HepG2 (cell line): ENCODE results near the gene CD4. TPM values are rescaled to one million over a fixed set of nuclear protein-coding genes. Genes with fewer than 3 reads are reported as not detected.

Experiments used
- ATAC-seq: fragments of 200-7000 bp; cut with Tn5 transposase; 3 replicates; pipeline ENCODE4 v1.9.1; 2020; ENCODE audit warnings: mild to moderate bottlenecking, moderate library complexity
- BruUV-seq: library from RNA; stranded (reverse); fragments of 400-500 nt; replicated peaks from 2 replicates; lab custom pipeline; 2021; lab: Mats Ljungman, UMichigan
- CTCF ChIA-PET: fragments of 300-600 bp; formaldehyde crosslinking; extraction: SDS; loops from one replicate; lab custom pipeline; 2021; ENCODE audit warnings: low total read pairs, inconsistent platforms, low intra/inter-chr PET ratio; lab: Yijun Ruan, JAX
- POLR2A ChIA-PET: fragments of 350-600 bp; sonication (Branson Sonifier 250); formaldehyde crosslinking; loops from one replicate; lab custom pipeline; 2020; ENCODE audit warnings: antibody characterized with exemption, inconsistent platforms; lab: Yijun Ruan, JAX
- DNase-seq: peaks from one replicate; pipeline ENCODE4 v3.0.0-alpha.2; 2015; ENCODE audit warnings: low spot score
- FAIRE-seq: peaks from 3 replicates; lab custom pipeline; 2011; peaks lifted over from hg19 to GRCh38; lab: Jason Lieb, UNC
- H2AFZ ChIP-seq: one replicate; pipeline ENCODE4 v1.6.1; 2011; ENCODE audit warnings: low read length, inconsistent platforms
- H3K27ac ChIP-seq: fragments of 300-600 bp; 3 replicates; pipeline ENCODE4 v1.8.0; 2011; ENCODE audit warnings: mixed run types, mild to moderate bottlenecking, mixed read lengths, low read length, inconsistent platforms; ENCODE audit not compliant: insufficient read depth; ENCODE audit errors: extremely low read length
- H3K27me3 ChIP-seq, 2 experiments: fragments of 200-600 bp in 1 of 2; 2 replicates in 1 of 2; 3 replicates in 1 of 2; pipeline versions ENCODE4 v1.6.0 to v1.8.0; 2011; ENCODE audit warnings: low read length in 2 of 2, mild to moderate bottlenecking in 2 of 2, moderate library complexity in 2 of 2, inconsistent platforms in 1 of 2; ENCODE audit not compliant: insufficient read depth in 2 of 2, control insufficient read depth in 1 of 2
- H3K36me3 ChIP-seq, 2 experiments: fragments of 200-600 bp in 1 of 2; replicated peaks in 1 of 2; 2 replicates in 1 of 2; 3 replicates in 1 of 2; pipeline versions ENCODE4 v1.5.1 to v1.8.0; 2011; ENCODE audit warnings: low read length in 2 of 2, inconsistent platforms in 1 of 2; ENCODE audit not compliant: insufficient read depth in 2 of 2, control insufficient read depth in 1 of 2
- H3K4me1 ChIP-seq: 2 replicates; pipeline ENCODE4 v1.5.1; 2012; ENCODE audit warnings: low read length, inconsistent platforms; ENCODE audit not compliant: insufficient read depth
- H3K4me2 ChIP-seq: 2 replicates; pipeline ENCODE4 v1.6.0; 2011; ENCODE audit warnings: low read depth, low read length, inconsistent platforms
- H3K4me3 ChIP-seq, 3 experiments: fragments of 200-600 bp in 1 of 3; sonication (generic), shearing (Covaris generic) in 1 of 3; replicated peaks in 1 of 3; 2 replicates each; pipeline ENCODE4 v1.5.1; 2011 to 2016; ENCODE audit warnings: low read length in 3 of 3, inconsistent platforms in 2 of 3, low read depth in 2 of 3, mild to moderate bottlenecking in 2 of 3, control low read depth in 1 of 3, mixed read lengths in 1 of 3; ENCODE audit not compliant: insufficient read depth in 1 of 3
- H3K79me2 ChIP-seq: one replicate; pipeline ENCODE4 v1.6.1; 2011; ENCODE audit warnings: low read length, inconsistent platforms; ENCODE audit not compliant: insufficient read depth
- H3K9ac ChIP-seq: 2 replicates; pipeline ENCODE4 v1.6.0; 2011; ENCODE audit warnings: mild to moderate bottlenecking, low read depth, low read length, inconsistent platforms; ENCODE audit not compliant: insufficient read depth
- H3K9me3 ChIP-seq: 2 replicates; pipeline ENCODE4 v1.5.1; 2012; ENCODE audit warnings: mild to moderate bottlenecking, low read length
- H4K20me1 ChIP-seq: 2 replicates; pipeline ENCODE4 v1.6.0; 2011; ENCODE audit warnings: inconsistent platforms, mild to moderate bottlenecking, low read length, moderate library complexity; ENCODE audit not compliant: insufficient read depth
- ARNTL ChIP-seq: sonication (generic); formaldehyde crosslinking; IDR thresholded peaks from 2 replicates; pipeline ENCODE4 v1.4.0; 2020; ENCODE audit warnings: mild to moderate bottlenecking, missing genetic modification reagents
- ASH2L ChIP-seq: fragments of 300-600, 200-600 bp; sonication (generic); IDR thresholded peaks from 2 replicates; pipeline ENCODE4 v1.7.0; 2017; ENCODE audit warnings: low read depth, mild to moderate bottlenecking, moderate library complexity, mixed read lengths, low read length; ENCODE audit not compliant: insufficient read length
- ELF4 ChIP-seq: sonication (generic); formaldehyde crosslinking; IDR thresholded peaks from 2 replicates; pipeline ENCODE4 v1.5.0; 2020; ENCODE audit warnings: missing genetic modification reagents, mild to moderate bottlenecking, moderate library complexity, borderline replicate concordance
- NR1H2 ChIP-seq: sonication (generic); formaldehyde crosslinking; IDR thresholded peaks from 2 replicates; pipeline ENCODE4 v1.8.1; 2022; ENCODE audit warnings: low read depth, missing genetic modification reagents, borderline replicate concordance
- NR2C2 ChIP-seq: sonication (generic); formaldehyde crosslinking; IDR thresholded peaks from 2 replicates; pipeline ENCODE4 v1.4.0; 2020; ENCODE audit warnings: missing genetic modification reagents, mild to moderate bottlenecking, moderate library complexity, borderline replicate concordance
- TAF15 ChIP-seq: fragments of 200-400 bp; formaldehyde crosslinking; IDR thresholded peaks from one replicate; pipeline ENCODE4 v1.6.1; 2018; ENCODE audit warnings: mild to moderate bottlenecking, low read depth, low read length; ENCODE audit not compliant: poor library complexity, severe bottlenecking
- TBX2 ChIP-seq: sonication (generic); formaldehyde crosslinking; IDR thresholded peaks from 2 replicates; pipeline ENCODE4 v1.5.0; 2020; ENCODE audit warnings: missing genetic modification reagents, mild to moderate bottlenecking, borderline replicate concordance
- TP53 ChIP-seq: sonication (generic); formaldehyde crosslinking; conservative IDR thresholded peaks from 2 replicates; pipeline ENCODE4 v1.4.0; 2020; ENCODE audit warnings: missing genetic modification reagents
- ZBTB42 ChIP-seq: sonication (generic); formaldehyde crosslinking; IDR thresholded peaks from 2 replicates; pipeline ENCODE4 v1.5.0; 2020; ENCODE audit warnings: mild to moderate bottlenecking, missing genetic modification reagents
- ZFP36L1 ChIP-seq: sonication (generic); formaldehyde crosslinking; IDR thresholded peaks from 2 replicates; pipeline ENCODE4 v1.8.0; 2022; ENCODE audit warnings: mild to moderate bottlenecking, missing genetic modification reagents, moderate library complexity
- ZNF33B ChIP-seq: sonication (generic); formaldehyde crosslinking; IDR thresholded peaks from 2 replicates; pipeline ENCODE4 v1.5.1; 2020; ENCODE audit warnings: mild to moderate bottlenecking, missing genetic modification reagents
- ZNF572 ChIP-seq: sonication (generic); formaldehyde crosslinking; IDR thresholded peaks from 2 replicates; pipeline ENCODE4 v1.5.1; 2020; ENCODE audit warnings: mild to moderate bottlenecking, missing genetic modification reagents
- ZNF607 ChIP-seq: sonication (generic); formaldehyde crosslinking; IDR thresholded peaks from 2 replicates; pipeline ENCODE4 v1.5.1; 2020; ENCODE audit warnings: missing genetic modification reagents, mild to moderate bottlenecking, borderline replicate concordance
- ZNF761 ChIP-seq: sonication (generic); formaldehyde crosslinking; conservative IDR thresholded peaks from 2 replicates; pipeline ENCODE4 v1.4.0; 2020; ENCODE audit warnings: mild to moderate bottlenecking, missing genetic modification reagents
- ZNF839 ChIP-seq: sonication (generic); formaldehyde crosslinking; IDR thresholded peaks from 2 replicates; pipeline ENCODE4 v1.4.0; 2020; ENCODE audit warnings: missing genetic modification reagents, mild to moderate bottlenecking, borderline replicate concordance
- ZSCAN21 ChIP-seq: sonication (generic); formaldehyde crosslinking; IDR thresholded peaks from 2 replicates; pipeline ENCODE4 v1.8.0; 2022; ENCODE audit warnings: mild to moderate bottlenecking, missing genetic modification reagents, moderate library complexity, borderline replicate concordance
- WGBS: methylation state at CpG from one replicate; pipeline ENCODE4 v1.1.6; 2017; ENCODE audit warnings: low lambda C conversion rate; 5-methylcytosine and 5-hydroxymethylcytosine counted together
- in situ Hi-C: cut with HindIII; loops from 2 replicates; pipeline ENCODE4 v1.10.0; 2017; ENCODE audit warnings: low pct_unique_long_range_greater_than_20kb; ENCODE audit not compliant: extremely low pct_ligation_motif_present
- intact Hi-C: fragments of 100-400 bp; cut with micrococcal nuclease; formaldehyde crosslinking; loops from one replicate; pipeline ENCODE4 v1.10.0; 2022; ENCODE audit not compliant: unreplicated experiment
- polyA plus RNA-seq, 8 experiments: library from polyadenylated mRNA; depleted of rRNA in 3 of 8; stranded (reverse) in 7 of 8; unstranded in 1 of 8; fragments of >200 nt; fragmentation: Illumina TruSeq in 4 of 8; extraction: Trizol in 4 of 8; gene quantifications; 2 replicates each; pipeline versions ENCODE4 v1.2.1 to v1.2.3, GENCODE V29; 2011 to 2016; ENCODE audit warnings: low read depth in 4 of 8, missing spikeins in 1 of 8, mixed read lengths in 1 of 8; ENCODE audit not compliant: insufficient read depth in 1 of 8
- total RNA-seq, 5 experiments: library from RNA; depleted of rRNA; stranded (reverse); fragments of >200 nt; fragmentation: Illumina TruSeq; extraction: Trizol; gene quantifications; 2 replicates each; pipeline ENCODE4 v1.2.3, GENCODE V29; 2016; ENCODE audit warnings: low read depth in 1 of 5
- TF ChIP-seq, protein P1 (sequence below): IDR thresholded peaks from 2 replicates; pipeline ENCODE4 v1.6.1; 2016
- TF ChIP-seq, protein P2 (sequence below): sonication (generic); formaldehyde crosslinking; IDR thresholded peaks from 2 replicates; pipeline ENCODE4 v1.4.0; 2020; ENCODE audit warnings: missing genetic modification reagents
- TF ChIP-seq, protein P3 (sequence below): IDR thresholded peaks from 2 replicates; pipeline ENCODE4 v1.6.1; 2012; ENCODE audit warnings: inconsistent platforms

The CD4 gene
- total and polyA plus RNA-seq, 2 of the 13 experiments (the other 11 are each of a cell fraction or from before 2014, with no cell fraction given): 0.07 to 0.95 TPM

DNA sequence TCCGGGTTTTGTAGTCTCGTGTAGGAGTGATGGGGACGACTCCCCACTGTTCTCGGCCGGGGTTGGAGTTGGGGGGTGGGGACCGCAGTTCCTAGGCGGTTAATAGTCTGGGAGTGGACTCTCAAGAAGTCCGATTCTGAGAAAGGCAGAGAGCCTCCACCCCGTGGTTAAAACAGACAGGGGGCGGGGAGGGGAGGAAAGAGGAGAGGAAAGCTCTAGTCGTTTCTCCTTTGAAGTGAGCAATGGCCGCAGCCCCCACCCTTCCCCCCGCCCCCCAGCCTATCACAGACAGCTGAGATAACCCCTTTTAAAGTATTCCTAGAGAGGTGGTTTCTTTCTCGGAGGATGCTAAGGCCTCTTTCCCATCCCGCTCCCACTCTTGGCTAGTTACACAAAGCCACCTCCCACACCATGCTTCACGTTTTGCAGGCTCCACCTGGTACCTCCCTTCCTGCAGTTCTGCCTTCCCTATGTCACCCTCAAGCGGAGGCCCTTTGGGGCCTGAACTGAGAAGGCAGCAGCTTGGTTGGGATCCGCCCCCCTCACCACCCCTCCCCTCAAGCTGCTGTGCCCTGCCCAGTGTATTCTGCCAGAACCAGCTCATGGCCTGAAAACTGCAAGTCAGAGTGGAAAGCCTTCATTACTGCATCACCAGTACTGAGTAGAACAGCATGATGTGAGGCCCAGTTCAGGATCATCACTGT, 63.5 kb downstream of the CD4 start:
- Histone ChIP-seq H3K36me3 (peaks cover 12 to 49% of the 10 kb centered on the region in 2 experiments), H2AFZ (no peak overlapping the region), H3K4me1 (peaks cover 33% of the 10 kb centered on the region), H3K4me3 (peak overlapping the region; percentile 71 to 95 (median 85)), H3K27ac (peak overlapping the region; percentile 61), H3K79me2 (peaks cover 37% of the 10 kb centered on the region), H3K27me3 (no peaks in the 10 kb centered on the region), H3K4me2 (peak overlapping the region; percentile 88), H3K9ac (peak overlapping the region; percentile 66), H4K20me1 (no peaks in the 10 kb centered on the region; the same call in 1 of the 2 replicates), H3K9me3 (no peaks in the 10 kb centered on the region)
- intact Hi-C loops: loop anchor here (2.0 kb wide), 1 partner anchor 16 kb away; no protein-coding TSS in a partner anchor
- in situ Hi-C loops: no loop called here
- ChIA-PET POLR2A (interaction anchor here (0.8 to 5.2 kb wide), 26 partner anchors 8 to 318 kb away, joined by 3 to 132 read pairs (median 11); partner anchors contain the start of genes C12orf57, COPS7A, GAPDH and GNB3), CTCF (interaction anchor here (0.9 kb wide), 1 partner anchor 17 kb away, joined by 3 read pairs; no protein-coding TSS in a partner anchor)
- DNase-seq: peak; percentile 35
- peak; percentile 12 for FAIRE-seq
- under 1% methylated on average over 17 of the region's 18 CpGs for WGBS
- BruUV-seq: no TSS peak
- no peak for ATAC-seq
- TF ChIP-seq ASH2L: peak; percentile 5
- TF ChIP-seq ZNF33B: 0 out of 2 replicates have a peak, but pooled peaks have one; percentile 8
- TF ChIP-seq ZNF607 (CRISPR knock-in tag): 0 out of 2 replicates have a peak, but pooled peaks have one; percentile 7
- 0 out of 2 replicates have a peak, but pooled peaks have one; percentile 2 for TF ChIP-seq ZNF572 (CRISPR knock-in tag)
- TF ChIP-seq TP53: no peak
- TF ChIP-seq ZBTB42: no peak
- peak; percentile 13 for TF ChIP-seq NR2C2
- TF ChIP-seq TBX2: peak; percentile 36; the same call in 1 of the 2 replicates
- TF ChIP-seq ARNTL: 0 out of 2 replicates have a peak, but pooled peaks have one; percentile 6
- TF ChIP-seq, protein P1, sequence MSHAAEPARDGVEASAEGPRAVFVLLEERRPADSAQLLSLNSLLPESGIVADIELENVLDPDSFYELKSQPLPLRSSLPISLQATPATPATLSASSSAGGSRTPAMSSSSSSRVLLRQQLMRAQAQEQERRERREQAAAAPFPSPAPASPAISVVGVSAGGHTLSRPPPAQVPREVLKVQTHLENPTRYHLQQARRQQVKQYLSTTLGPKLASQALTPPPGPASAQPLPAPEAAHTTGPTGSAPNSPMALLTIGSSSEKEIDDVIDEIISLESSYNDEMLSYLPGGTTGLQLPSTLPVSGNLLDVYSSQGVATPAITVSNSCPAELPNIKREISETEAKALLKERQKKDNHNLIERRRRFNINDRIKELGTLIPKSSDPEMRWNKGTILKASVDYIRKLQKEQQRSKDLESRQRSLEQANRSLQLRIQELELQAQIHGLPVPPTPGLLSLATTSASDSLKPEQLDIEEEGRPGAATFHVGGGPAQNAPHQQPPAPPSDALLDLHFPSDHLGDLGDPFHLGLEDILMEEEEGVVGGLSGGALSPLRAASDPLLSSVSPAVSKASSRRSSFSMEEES (CRISPR knock-in tag): 0 out of 2 replicates have a peak, but pooled peaks have one; percentile 9
- TF ChIP-seq ZSCAN21 (CRISPR knock-in tag): peak; percentile 54; the same call in 1 of the 2 replicates
- 0 out of 2 replicates have a peak, but pooled peaks have one; percentile 16 for TF ChIP-seq ELF4 (CRISPR knock-in tag)
- TF ChIP-seq, protein P2, sequence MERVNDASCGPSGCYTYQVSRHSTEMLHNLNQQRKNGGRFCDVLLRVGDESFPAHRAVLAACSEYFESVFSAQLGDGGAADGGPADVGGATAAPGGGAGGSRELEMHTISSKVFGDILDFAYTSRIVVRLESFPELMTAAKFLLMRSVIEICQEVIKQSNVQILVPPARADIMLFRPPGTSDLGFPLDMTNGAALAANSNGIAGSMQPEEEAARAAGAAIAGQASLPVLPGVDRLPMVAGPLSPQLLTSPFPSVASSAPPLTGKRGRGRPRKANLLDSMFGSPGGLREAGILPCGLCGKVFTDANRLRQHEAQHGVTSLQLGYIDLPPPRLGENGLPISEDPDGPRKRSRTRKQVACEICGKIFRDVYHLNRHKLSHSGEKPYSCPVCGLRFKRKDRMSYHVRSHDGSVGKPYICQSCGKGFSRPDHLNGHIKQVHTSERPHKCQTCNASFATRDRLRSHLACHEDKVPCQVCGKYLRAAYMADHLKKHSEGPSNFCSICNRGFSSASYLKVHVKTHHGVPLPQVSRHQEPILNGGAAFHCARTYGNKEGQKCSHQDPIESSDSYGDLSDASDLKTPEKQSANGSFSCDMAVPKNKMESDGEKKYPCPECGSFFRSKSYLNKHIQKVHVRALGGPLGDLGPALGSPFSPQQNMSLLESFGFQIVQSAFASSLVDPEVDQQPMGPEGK (CRISPR knock-in tag): peak; percentile 12; the same call in 1 of the 2 replicates
- no peak for TF ChIP-seq NR1H2
- no peak for TF ChIP-seq ZFP36L1 (CRISPR knock-in tag)
- no peak; the same call in 1 of the 2 replicates for TF ChIP-seq ZNF761 (CRISPR knock-in tag)
- TF ChIP-seq TAF15: no peak
- TF ChIP-seq, protein P3, sequence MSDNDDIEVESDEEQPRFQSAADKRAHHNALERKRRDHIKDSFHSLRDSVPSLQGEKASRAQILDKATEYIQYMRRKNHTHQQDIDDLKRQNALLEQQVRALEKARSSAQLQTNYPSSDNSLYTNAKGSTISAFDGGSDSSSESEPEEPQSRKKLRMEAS: no peak
- TF ChIP-seq ZNF839 (CRISPR knock-in tag): 0 out of 2 replicates have a peak, but pooled peaks have one; percentile 9
